GM10248 (cell line): ENCODE measurements around the gene CCDC38.
A peak's percentile ranks its signal among the peaks of the same experiment; 100 is the strongest.

ENCODE experiments used
- CTCF ChIA-PET: fragments of 300-600 bp; sonication (Branson Sonifier 250); formaldehyde crosslinking; extraction: SDS; loops from one replicate; lab custom pipeline; 2021; ENCODE audit warnings: antibody characterized with exemption; lab: Yijun Ruan, JAX
- POLR2A ChIA-PET: fragments of 350-650 bp; sonication (Branson Sonifier 250); formaldehyde crosslinking; extraction: SDS; loops from one replicate; lab custom pipeline; 2020; ENCODE audit warnings: antibody characterized with exemption; lab: Yijun Ruan, JAX
- DNase-seq: peaks from one replicate; pipeline ENCODE4 v3.0.0; 2012; ENCODE audit errors: extremely low spot score
- TF ChIP-seq, protein P1 (sequence below): IDR thresholded peaks from 2 replicates; pipeline ENCODE4 v1.5.1; 2012; ENCODE audit warnings: mild to moderate bottlenecking, low read depth; ENCODE audit errors: extremely low read depth, missing control alignments, control extremely low read depth

The CCDC38 gene

DNA sequence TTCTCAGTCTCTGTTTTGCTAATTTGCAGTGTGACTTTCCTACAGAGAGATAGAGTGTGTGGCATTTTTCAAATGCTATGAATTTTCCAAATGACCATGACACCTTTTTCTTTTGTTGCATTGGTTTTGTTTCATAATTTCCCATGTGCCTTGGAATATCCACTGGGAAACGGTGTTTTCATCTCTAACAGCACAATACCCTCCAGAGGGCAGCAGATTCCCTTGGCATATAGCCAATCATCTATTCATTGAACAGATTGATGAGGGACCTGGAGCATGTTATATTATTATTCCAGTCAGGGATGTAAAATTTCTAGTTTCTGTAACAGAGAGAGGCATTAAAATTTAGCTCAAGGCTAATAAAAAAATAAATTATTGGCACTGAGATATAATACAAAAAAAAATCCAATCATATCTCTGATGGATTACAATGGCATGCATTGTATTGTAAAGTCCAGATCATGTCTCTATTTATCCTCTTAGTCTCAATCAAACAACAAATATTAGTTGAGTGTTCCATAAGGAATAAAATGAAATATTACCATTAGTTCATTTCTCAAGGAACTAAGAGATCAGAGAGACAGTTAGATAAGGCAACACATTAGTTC is 122.2 kb downstream of the CCDC38 start:
- DNase-seq = no peak
- ChIA-PET CTCF (interaction anchor here (0.9 kb wide), 1 partner anchor 179 kb away, joined by 3 read pairs; no protein-coding TSS in a partner anchor), POLR2A (no interaction called here)
- TF ChIP-seq, protein P1, sequence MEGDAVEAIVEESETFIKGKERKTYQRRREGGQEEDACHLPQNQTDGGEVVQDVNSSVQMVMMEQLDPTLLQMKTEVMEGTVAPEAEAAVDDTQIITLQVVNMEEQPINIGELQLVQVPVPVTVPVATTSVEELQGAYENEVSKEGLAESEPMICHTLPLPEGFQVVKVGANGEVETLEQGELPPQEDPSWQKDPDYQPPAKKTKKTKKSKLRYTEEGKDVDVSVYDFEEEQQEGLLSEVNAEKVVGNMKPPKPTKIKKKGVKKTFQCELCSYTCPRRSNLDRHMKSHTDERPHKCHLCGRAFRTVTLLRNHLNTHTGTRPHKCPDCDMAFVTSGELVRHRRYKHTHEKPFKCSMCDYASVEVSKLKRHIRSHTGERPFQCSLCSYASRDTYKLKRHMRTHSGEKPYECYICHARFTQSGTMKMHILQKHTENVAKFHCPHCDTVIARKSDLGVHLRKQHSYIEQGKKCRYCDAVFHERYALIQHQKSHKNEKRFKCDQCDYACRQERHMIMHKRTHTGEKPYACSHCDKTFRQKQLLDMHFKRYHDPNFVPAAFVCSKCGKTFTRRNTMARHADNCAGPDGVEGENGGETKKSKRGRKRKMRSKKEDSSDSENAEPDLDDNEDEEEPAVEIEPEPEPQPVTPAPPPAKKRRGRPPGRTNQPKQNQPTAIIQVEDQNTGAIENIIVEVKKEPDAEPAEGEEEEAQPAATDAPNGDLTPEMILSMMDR = peak; percentile 13
